Skin epidermis (tissue), 12 donors: ENCODE results near the gene PRKAG1.
A peak's percentile ranks its signal among the peaks of the same experiment; 100 is the strongest.

Experiments
- H3K27ac ChIP-seq, 21 experiments: fragments of 200-600 bp; sonication (generic) in 11 of 21; one replicate each; pipeline ENCODE4 v1.5.0; 2020; ENCODE audit warnings: mild to moderate bottlenecking in 3 of 21, inconsistent platforms in 2 of 21, moderate library complexity in 2 of 21
- H3K4me3 ChIP-seq, 7 experiments: fragments of 200-600 bp; sonication (generic) in 2 of 7; one replicate each; pipeline ENCODE4 v1.5.0; 2020; ENCODE audit warnings: inconsistent platforms in 2 of 7, mild to moderate bottlenecking in 2 of 7, moderate library complexity in 1 of 7

Gene PRKAG1

DNA sequence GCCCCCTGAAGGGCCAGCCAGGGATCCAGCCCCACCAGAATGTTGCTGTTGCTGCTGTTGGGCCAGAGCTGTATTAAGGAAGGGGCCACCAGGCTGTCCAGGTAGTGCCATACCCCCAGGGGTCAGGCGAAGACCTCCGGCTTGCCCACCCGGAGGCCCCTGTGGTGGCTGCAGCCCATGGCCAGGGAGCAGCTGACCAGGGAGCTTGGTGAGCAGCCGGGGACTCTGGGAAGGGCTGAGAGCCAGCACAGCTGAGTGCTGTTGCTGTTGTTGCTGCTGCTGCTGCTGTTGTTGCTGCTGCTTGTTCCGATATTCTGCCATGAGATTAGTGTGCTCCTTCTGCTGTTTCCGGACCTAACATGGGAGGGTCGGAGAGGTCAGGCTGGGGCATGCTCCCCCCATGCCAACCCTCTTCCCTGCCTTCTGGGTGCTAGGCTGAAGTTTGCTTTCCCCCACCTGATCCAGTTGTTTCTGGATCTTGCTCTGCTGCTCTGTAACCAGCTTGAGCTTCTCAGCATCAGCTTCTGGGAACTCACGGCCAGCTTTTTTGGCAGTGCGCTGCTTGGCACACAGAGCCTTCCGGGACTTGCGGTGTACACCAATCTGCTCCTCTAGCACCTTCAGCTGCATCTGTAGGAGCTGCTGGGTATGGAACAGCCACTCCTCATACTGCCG lies 15.2 kb upstream of the PRKAG1 start:
- no peak overlapping the region for H3K27ac ChIP-seq

DNA sequence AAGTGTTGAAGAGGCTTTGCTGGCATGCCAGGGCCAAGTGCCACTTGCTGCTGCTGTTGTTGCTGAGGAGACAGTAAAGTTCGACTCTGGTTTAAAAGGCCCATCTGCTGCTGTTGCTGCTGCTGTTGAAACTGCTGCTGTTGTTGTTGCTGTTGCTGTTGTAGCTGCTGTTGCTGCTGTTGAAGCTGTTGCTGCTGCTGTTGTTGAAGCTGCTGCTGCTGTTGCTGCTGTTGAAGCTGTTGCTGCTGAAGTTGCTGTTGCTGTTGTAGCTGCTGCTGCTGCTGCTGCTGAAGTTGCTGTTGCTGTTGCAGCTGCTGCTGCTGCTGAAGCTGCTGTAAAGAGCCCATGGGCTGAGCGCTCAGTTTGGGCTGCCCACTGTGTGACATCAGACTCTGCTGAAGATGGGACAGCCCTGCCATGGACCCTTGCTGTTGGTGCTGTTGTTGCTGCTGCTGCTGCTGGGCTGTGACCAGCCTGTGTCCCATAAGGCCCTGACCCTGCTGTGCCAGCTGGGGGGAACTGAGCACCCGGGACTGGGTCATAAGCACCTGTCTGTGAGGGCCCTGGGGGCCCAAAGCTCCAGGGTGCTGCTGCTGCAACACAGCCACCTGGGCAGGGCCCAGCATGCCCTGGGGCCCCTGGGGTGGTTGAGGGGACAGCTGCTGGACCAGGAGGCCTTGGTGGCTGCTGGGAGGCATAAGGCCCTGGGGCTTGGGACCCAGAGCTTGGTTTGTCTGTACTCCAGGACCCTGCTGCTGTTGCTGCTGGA lies 14.3 kb upstream of the PRKAG1 start:
- H3K4me3 ChIP-seq: no peak overlapping the region
- H3K27ac ChIP-seq: no peak overlapping the region

More for the DNA sequence above, 15.2 kb upstream of the PRKAG1 start:
- no peak overlapping the region for H3K4me3 ChIP-seq

DNA sequence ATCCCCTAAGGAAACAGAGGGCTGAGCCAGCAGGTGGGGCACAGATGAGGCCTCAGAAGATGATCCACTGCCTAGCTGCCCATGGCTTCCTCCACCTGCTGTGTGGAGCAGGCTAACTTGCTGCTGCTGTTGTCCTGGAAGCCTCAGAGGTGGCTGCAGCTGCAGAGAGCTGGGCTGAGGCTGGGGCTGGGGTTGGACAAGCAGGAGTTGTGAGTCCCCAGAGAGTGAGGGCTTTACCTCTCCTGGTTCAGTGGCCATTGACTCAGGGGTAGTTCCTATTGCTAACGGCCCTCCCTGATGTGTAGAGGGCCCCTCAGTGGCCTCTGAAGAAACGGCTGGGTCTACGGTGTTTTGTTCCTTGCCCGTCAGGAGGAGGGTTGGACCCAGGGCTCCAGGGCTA lies 13.7 kb upstream of the PRKAG1 start:
- no peak overlapping the region for H3K27ac ChIP-seq

DNA sequence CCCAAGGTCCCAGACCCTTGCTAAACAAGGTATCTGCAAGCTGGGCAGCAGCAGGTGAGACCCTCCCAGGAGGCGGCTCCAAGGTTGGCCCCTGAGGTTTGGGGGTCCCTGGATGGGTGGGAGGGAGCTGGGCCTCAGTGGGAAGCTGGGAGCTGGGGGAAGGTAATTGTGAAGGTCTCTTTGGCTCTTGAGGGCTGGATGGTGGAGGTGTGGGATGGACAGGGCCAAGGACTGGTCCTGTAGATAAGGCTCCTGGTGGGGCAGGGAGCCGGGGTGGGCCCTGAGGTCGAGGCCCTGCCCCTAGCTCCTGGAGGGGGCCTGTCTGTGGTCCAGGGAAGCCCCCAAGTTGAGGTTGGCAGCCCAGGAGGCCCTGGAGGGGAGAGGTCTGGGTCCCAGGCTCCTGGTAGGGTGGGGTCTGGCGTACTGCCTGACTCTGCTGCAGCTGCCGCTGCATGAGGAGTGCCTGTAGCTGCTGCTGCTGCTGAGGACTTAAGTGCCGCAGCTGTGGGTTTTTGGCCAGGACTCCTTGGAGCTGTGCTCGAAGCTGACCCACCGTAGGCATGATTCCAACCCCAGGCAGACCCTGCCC lies 13.1 kb upstream of the PRKAG1 start:
- H3K27ac ChIP-seq: no peak overlapping the region
- H3K4me3 ChIP-seq: no peak overlapping the region

More for the DNA sequence above, 13.7 kb upstream of the PRKAG1 start:
- H3K4me3 ChIP-seq: no peak overlapping the region

DNA sequence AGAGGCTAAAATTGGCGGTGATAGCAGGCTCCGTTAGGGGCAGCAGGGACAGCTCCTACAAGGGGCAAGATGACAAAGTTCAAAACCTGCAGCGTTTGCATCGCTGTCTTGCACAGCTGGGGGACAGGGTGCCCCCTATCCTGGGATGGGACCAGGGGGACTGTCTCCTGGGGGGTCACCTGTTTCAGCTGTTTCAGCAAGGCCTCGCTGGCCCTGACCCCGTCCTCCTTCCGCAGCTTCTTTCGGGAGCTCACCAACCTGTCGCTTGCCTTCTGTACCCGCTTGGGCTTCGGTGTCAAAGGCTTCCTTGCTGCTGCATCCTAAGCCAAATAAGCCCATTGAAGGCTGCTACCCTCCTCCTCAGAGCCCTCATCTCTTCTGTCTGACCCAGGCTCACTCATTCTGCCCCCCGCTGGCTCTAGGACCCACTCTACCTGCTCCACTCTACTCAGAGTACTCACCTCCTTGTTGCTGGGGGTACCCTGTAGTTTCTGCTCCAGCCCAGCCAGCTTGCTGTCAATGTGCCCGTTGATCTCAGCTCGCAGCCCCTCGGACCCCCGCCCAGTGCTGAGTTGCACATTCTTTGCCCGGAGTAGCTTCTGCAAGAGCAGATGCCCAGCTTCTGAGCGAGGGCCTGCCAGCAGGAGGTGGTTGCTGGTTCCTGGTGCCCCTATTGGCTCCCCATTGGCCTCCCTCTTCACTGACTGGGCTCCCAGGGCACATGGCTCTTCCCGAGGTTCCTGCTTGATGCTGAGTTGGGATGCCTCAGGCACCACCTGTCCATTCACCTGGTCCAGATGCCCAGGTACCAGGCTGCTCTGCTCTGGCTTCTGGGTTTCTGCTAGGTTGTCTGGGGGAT lies 12.4 kb upstream of the PRKAG1 start:
- Histone ChIP-seq H3K27ac (no peak overlapping the region), H3K4me3 (no peak overlapping the region)

DNA sequence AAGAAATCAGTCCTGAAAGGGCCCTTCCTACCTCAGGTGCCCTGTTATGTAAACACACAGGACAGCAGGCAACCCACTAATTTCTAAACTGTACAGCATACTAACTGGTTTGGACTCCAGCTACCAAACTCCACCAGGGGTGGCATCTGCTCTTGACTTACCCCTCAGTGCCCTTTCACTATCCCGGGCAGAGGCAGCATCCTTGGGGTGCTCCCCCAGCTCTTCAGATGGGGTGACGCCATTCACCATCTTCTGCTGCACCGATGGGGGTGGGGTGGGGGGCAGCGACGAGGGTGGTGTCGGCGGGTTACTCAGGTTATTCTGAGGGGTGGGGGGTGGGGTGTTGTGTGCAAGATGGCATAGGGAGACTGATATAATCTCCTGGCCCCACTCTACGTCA lies 11.5 kb upstream of the PRKAG1 start:
- Histone ChIP-seq H3K4me3 (no peak overlapping the region), H3K27ac (no peak overlapping the region)

DNA sequence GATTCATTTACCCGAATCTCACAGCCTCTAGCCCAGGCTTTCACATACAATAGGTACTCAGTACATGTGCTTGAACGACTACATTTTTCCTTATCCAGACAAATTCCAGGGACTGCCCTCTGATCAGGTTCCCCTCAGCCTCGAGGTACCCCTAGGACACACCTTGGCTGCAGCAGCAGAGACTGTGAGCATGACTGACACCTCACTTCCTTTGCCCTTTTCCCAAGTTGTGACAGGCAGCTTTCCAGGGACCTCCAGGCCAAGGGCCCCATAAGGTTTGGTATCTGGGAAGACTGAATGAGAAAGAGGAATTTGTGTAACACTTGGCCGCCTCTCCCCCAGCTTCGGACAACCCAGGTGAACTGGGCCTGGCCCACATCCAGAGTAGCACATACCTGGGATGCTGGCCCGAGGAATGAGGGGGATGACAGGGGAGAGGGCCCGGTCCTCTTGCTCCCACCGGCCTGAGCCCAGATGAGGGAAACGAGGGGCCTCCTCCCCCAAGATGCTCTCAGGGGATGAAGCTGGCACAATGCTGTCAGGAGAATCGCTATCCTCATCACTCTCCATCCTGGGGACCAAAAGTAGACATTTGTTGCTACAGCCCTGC lies 10.2 kb upstream of the PRKAG1 start:
- Histone ChIP-seq H3K27ac (no peak overlapping the region), H3K4me3 (no peak overlapping the region)

DNA sequence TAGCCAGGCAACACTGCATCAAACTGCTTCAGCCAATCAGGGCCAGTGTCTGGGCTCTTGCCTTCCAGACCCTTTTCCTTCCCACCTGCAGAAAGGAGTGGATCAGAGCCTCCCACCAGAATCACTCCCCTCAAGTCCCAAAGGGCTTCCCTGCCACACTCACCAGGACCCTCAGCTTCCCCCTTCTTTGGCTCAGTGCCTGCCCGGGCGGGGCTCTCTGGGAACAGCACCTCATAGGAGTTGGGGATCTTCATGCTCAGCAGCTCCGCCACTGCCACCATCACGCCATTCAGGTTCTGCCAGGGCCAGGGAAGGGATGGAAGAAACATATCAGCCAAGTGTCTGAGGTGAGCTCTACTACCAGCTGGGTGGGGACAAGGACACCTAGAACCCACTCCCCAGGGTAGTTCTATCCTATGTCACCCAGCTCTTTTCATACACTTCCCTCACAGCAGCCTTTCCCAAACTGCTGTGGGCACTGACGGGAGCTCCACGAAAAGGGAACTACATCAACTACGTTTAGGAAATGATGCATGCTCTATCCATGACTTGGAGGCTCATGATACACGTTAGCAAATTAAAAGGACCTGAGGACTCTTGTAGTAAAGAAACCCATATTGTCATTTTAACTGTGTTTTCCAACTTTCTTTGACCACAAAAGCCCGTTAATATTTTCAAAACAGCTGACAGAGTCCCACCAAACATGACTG lies 9.4 kb upstream of the PRKAG1 start:
- H3K27ac ChIP-seq: no peak overlapping the region
- no peak overlapping the region for H3K4me3 ChIP-seq

DNA sequence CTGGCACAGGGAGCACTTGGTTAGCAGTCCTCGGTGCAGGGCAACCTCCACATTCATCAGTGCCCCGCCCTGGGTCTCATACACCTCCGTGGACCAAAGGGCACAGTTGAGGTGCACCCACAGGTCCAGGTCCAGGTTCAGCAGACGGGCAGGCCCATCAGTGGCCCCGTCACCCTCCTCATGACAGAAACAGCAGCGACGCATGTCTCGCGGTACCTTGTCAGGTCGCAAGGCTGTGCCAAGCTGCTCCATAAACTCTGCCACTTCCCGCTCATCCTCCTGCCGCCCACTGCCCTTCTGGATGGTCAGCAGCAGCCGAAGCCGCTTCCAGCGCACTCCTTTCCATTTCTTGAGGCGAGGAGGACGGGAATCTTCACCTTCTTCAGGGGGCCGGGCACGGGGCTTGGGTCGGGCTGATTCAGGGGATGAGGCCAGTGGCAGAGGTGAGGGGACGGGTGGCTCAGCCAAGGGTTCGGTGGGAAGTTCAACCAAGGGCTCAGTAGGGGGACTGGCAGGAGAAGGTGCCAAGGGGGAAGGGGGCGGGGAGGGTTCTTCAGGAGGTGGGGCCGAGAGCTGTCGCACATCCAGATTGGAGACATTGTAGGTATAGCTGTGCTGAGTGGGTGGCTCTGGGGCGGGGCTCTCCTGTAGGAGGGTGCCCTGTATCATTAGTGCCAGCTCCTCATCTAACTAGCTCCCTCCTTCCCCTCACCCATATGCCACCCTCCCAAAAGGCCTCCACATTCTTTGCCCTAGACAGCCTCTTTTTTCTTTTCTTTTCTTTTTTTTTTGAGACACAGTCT lies 8.3 kb upstream of the PRKAG1 start:
- H3K27ac ChIP-seq: no peak overlapping the region
- H3K4me3 ChIP-seq: no peak overlapping the region

DNA sequence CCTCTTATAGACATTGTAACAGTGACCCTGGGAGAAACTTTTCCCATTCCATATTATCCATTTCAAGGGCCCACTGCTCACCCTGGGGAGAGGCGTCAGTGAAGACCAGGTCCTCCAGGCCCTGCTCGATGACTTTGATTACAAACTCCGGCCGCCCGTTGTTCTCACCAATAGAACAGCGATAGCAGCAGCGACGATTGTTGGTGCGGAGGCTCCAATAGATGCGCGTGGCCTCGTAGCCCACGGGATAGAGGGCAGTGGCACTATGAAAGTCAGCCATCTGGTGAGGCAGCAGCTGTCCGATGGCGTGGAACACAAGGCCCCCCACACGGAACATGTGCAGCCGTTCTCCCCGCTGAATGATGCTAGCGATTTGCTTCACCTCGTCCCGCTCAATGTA lies 7.5 kb upstream of the PRKAG1 start:
- Histone ChIP-seq H3K27ac (no peak overlapping the region), H3K4me3 (no peak overlapping the region)

DNA sequence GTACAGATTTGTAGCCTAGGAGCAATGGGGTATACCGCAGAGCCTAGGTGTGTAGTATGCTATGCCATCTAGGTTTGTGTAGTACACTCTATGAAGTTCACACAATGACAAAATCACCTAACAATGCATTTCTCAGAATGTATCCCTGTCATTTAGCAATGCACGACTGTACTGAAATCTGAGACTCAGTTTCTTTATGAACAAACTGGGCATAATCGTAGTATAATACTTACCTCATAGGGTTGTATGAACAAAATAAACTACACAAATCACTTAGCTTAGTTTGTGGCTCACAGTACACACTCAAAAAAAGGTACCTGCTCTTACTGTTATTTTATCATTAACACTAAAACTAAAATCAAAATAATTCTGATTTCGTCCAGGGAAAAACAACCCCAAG lies 6.9 kb upstream of the PRKAG1 start:
- H3K27ac ChIP-seq: no peak overlapping the region
- H3K4me3 ChIP-seq: no peak overlapping the region

DNA sequence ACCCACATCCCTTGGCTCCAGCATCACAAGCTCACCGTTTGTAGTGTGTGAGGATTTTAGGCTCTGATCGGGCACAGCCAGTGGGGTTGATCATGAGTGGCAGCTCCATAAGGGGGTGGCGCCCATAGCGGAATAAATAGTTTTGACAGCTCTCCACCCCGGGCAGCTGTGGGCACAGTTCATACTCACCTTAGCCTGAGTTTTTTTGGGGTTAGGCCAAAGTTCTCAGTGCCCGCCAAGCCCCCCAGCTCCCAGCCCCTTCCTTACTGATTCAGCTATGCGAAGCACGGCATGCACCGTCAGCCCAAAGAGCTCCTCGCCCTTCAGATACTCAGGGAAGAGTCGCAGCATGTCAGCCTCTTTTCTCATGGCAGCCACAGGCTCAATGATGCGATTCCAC lies 6.0 kb upstream of the PRKAG1 start:
- Histone ChIP-seq H3K4me3 (no peak overlapping the region), H3K27ac (no peak overlapping the region)

DNA sequence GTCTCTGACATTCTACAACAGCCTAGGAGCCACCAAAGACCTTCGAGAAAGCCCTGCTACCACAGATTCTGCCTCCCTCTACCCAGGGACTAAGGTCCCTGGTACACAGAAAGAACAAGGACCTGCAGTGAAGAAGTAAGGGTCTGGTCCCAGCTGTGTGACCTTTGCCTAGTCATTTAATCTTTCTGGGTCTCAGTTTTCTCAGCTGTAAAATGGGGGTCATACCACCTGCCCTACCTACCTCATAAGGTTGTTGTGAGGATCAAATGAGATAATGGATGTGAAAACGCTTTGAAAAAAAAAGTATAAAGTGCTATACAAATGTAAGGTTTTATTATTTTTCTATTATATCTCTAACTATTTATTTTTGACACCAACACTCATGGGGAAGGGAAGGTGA lies 5.2 kb upstream of the PRKAG1 start:
- Histone ChIP-seq H3K27ac (no peak overlapping the region), H3K4me3 (no peak overlapping the region)

DNA sequence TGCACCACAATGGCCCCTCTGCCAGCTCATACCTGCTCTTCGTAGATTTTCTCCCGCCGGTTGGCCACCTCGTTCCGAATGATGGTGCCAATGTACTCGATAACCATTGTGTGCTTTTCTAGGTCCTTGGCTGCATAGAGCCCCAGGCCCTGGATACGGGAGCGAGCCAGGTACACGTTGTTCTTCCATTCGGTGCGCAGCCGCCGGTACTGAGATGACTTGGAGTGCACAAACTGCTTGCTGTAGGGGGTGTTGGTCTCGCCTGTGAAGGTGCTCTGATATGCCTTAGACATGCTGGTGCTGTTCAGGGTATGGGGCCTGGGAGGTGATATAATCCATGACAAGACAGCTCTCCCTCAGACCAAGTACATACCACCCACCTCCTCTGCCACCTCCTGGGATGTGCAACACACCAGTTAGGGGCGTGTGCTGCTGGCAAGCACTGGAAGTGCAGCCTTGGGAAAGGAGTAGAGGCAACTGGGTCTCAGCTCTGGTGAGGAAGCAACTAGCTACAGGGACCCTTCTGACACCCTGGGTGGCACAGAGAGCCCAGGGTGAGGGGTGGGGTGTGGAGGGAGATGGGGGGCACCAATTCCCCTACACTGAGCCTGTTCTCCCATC lies 4.1 kb upstream of the PRKAG1 start:
- Histone ChIP-seq H3K27ac (no peak overlapping the region), H3K4me3 (no peak overlapping the region)

DNA sequence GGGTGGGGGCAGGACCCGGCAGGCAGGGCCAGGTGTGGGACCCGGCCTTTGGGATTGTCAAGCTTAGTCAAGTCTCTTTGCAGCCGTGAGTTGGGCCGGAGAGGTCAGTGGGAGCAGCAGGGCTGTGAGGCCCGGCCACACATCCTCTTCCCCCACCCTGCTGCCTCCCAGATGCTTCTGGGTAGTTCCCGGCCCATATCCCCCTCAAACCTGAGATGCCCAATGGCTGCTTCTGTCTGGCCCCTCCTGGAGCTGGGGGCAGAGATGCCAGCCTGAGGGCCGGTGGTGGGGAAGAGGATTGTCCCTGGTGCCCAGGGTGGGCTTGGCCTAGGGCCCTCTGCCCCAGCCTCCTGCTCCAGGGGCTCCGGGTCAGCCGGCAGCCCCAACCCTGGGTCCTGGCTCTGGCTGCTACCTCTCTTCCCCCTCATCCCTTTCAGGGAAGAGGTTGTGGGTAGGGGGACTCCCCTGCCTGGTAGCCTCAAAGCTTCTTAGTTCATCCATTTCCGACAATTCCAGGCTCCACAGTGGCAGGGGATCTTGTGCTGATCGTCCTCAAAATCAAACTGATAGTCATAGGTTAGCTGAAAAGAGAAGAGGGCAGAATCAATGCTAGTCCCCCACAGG lies 2.8 kb upstream of the PRKAG1 start:
- Histone ChIP-seq H3K4me3 (no peak overlapping the region), H3K27ac (peak overlapping the region in 1 of 21 experiments; percentile 13)

DNA sequence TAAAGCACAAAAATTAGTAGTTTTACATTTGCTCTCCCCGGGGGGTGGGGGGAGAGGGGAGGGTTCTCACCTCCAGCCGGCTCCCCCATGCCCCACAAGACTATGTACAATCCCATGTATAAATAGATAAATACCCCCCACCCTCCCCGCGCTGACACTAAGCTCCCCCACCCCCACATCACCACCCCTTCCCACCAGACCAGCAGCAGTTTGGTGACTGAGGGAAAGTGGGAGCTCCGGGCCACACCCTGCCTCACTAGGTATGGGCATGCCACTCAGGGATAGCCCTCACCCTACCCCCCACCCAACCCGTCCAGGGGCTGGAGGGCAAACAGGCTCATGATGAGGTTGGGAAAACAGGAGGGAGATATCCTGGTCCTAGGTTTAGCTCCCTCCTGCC lies 1.9 kb upstream of the PRKAG1 start:
- no peak overlapping the region for H3K4me3 ChIP-seq
- H3K27ac ChIP-seq: peak overlapping the region in 9 of 21 experiments; percentile 31 to 98 (median 94)
